Muscle of leg (tissue), 11 donors: ENCODE measurements around the gene CEND1. TPM values are rescaled to one million over a fixed set of nuclear protein-coding genes. Genes with fewer than 3 reads are reported as not detected.
A peak's percentile ranks its signal among the peaks of the same experiment; 100 is the strongest.

Experiments used
- DNase-seq: peaks from one replicate; pipeline ENCODE4 v3.0.0; 2013
- H3K27ac ChIP-seq: one replicate; pipeline ENCODE4 v1.5.1; 2013; ENCODE audit warnings: mild to moderate bottlenecking, low read length, control low read depth
- H3K27me3 ChIP-seq: one replicate; pipeline ENCODE4 v1.6.1; 2013; ENCODE audit warnings: low read length; ENCODE audit not compliant: control insufficient read depth, insufficient read depth
- H3K36me3 ChIP-seq: one replicate; pipeline ENCODE4 v1.6.1; 2013; ENCODE audit warnings: low read length; ENCODE audit not compliant: control insufficient read depth, insufficient read depth
- H3K4me1 ChIP-seq: one replicate; pipeline ENCODE4 v1.6.1; 2013; ENCODE audit warnings: low read length; ENCODE audit not compliant: control insufficient read depth, insufficient read depth
- H3K4me3 ChIP-seq: one replicate; pipeline ENCODE4 v1.5.1; 2013; ENCODE audit warnings: low read length, control low read depth
- H3K9me3 ChIP-seq: replicated peaks from 2 replicates; pipeline ENCODE4 v1.6.1; 2013; ENCODE audit warnings: low read depth, low read length; ENCODE audit not compliant: control insufficient read depth
- WGBS: methylation state at CpG from one replicate; pipeline ENCODE4 v1.1.5; 2013; ENCODE audit warnings: missing lambda C conversion rate; ENCODE audit not compliant: insufficient coverage; 5-methylcytosine and 5-hydroxymethylcytosine counted together
- polyA plus RNA-seq, 8 donors: library from polyadenylated mRNA; unstranded; fragments of 120-200 nt; gene quantifications; one replicate each; pipeline versions ENCODE4 v1.2.1 to v1.2.3, GENCODE V29; 2013; ENCODE audit warnings: inconsistent platforms in 1 of 8, low replicate concordance in 1 of 8; ENCODE audit not compliant: insufficient read length in 8 of 8, insufficient read depth in 1 of 8
- total RNA-seq: library from RNA; stranded (reverse); fragments of 120-200 nt; gene quantifications from one replicate; pipeline ENCODE4 v1.2.4, GENCODE V29; 2013

CEND1 gene
- total and polyA plus RNA-seq, 9 donors, result 0.04 to 1.5 (median 0.56) TPM

DNA sequence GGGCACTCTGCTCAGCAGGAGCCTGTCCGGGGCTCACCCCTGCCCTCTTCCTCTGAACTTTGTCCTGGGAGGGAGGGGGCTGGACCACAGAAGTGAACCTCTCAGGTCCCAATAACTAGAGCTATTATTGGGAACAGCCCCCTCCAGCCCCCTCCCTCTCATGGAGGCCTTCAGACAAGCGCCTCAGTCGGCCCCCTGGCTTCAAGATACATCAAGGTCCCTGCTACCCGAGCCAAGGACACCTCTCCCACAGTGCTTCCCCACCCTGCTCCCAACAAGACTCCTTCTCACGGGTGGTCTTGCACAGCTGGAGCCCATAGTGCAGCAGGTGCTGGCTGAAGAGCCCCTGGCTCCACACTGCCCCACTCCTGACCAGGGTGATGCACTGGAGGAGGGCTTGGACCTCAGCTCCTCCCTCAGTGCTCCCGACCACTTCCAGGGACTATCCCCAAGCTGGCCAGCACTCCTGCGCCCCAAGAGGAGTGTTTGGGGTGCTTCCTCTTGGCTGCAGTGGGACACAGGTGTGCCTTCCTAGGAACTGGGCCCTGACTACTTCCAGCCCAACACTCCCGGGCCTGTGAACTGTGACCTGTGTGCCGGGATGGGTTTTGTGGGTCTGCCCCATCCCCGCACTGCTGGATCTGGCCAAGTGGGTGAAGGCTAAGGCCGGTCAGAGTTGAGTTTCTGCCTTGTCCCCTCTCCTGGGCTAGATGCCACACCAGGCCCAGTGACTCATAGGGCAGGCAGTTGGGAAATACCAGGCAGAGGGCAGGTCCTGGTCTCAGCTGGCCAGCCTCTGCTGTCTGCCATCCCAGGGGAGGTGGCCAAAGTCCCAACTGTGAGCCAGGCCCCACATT lies 31.0 kb upstream of the CEND1 start:
- Histone ChIP-seq H3K36me3 (peaks cover 23% of the 10 kb centered on the region), H3K9me3 (no peaks in the 10 kb centered on the region), H3K4me1 (peaks cover 55% of the 10 kb centered on the region), H3K27me3 (peaks cover 6% of the 10 kb centered on the region), H3K4me3 (peak overlapping the region; percentile 73), H3K27ac (peak overlapping the region; percentile 38)
- WGBS, result 55% methylated on average over 9 of the region's 11 CpGs
- peak; percentile 64 for DNase-seq

DNA sequence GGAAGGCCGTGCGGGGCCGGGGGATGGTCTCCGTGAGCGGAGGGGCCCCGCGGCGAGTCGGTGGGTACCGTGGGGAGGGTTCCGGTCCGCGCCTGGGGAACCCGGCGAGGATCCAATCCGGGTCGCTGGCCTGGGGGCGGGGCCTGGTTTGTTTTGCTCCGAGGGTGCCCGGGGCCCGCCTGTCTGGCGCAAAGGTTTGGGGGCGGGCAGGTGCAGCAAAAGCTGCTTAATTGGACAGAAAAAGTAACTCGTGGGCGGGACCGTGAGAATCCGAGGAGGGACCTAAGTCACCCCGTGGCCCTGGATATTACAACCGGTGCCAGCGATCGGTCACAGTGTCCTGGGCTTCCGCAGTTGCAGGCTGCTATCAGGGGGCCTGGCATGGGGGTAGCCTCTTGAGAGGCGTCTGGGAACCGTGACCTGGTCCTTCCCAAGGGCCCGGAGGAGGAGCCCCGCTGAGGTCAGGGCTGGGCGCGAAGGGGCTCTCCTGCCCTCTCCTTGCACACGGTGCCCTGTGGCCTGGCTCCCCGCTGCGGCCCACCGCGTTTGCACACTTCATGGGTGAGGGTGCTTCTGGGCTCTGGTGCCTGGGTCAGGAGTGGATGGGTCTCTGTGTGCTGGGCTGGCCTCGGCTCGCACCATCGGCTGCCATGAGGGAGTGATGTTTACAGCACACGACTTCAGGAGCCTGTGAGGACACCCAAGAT lies 30.2 kb upstream of the CEND1 start:
- no peaks in the 10 kb centered on the region for H3K27me3 ChIP-seq
- H3K4me1 ChIP-seq, result peaks cover 48% of the 10 kb centered on the region
- peak overlapping the region; percentile 42 for H3K27ac ChIP-seq
- peak; percentile 80 for DNase-seq
- peak overlapping the region; percentile 73 for H3K4me3 ChIP-seq
- no peaks in the 10 kb centered on the region for H3K9me3 ChIP-seq
- WGBS, result 4% methylated on average over 46 of the region's 47 CpGs
- H3K36me3 ChIP-seq, result peaks cover 27% of the 10 kb centered on the region

DNA sequence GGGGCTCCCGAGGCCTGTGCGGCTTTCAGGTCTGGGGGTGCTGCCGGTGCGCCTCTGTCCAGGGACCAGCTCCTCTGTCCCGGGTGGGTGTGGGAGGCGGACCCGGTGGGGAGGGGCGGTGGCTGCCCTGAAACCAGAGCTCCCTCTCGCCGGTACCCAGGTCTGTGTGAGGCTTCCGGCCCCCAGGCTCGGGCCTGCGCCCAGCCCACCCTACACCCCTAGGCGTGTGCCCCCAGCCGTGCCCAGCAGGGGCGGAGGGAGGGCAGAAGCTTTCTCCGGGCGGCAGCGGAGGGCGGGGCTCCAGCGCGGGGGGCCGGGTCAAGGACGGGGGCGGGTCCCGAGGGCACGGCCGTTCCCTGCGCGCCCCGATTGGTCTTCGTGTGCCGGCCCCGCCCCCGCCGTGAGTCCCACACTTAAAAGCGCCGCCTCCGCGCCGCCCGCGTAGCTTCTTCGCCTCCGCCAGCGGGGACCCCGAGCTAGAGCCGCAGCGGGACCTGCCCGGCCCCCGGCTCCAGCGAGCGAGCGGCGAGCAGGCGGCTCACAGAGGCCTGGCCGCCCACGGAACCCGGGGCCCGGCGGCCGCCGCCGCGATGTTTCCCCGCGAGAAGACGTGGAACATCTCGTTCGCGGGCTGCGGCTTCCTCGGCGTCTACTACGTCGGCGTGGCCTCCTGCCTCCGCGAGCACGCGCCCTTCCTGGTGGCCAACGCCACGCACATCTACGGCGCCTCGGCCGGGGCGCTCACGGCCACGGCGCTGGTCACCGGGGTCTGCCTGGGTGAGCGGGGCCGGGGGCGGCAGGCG lies 29.4 kb upstream of the CEND1 start:
- H3K27me3 ChIP-seq, result no peaks in the 10 kb centered on the region
- peak overlapping the region; percentile 59 for H3K27ac ChIP-seq
- no peaks in the 10 kb centered on the region for H3K9me3 ChIP-seq
- peak; percentile 95 for DNase-seq
- peaks cover 42% of the 10 kb centered on the region for H3K4me1 ChIP-seq
- peak overlapping the region; percentile 73 for H3K4me3 ChIP-seq
- under 1% methylated on average over 92 of the region's 96 CpGs for WGBS
- peaks cover 28% of the 10 kb centered on the region for H3K36me3 ChIP-seq

DNA sequence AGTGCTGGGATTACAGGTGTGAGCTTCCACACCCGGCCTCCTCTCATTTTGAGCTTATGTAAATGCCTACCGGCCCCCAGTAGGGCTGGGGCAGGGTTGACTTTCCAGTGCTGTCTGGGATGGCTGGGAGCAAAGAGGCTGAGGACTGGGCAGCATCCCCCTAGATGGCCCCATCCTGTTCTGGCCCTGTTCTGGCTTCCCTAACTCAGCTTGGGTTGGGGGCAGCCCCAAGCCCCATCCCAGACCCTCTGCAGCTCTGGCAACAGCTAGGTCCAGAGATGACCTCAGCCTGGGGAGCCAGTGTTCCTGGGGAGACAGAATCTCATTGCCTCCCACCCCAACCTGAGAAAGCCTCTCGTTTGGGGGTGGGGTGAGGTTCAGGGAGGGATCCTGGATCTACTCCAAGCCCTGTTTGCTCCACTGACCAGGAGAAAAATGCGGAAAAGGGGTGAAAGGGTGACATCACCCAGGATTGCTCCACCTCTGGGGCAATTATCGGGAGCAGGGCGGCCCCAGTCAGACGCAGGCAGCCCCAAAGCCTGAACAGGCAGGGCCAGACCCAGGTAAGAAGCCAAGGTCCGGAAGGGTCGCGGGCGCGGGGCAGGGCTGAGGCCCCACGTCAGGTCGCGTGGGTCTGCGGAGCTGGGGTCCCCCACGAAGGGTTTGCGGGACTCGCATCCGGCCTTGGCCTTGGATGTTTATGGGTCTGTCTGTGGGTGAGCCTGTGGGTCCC lies 28.7 kb upstream of the CEND1 start, which contains the start of gene PNPLA2:
TSS of gene PNPLA2 (plus strand) at position 519 of the 733 bp plus-strand sequence. CDS start 805 bp downstream, outside the sequence.
- peaks cover 25% of the 10 kb centered on the region for H3K36me3 ChIP-seq
- H3K9me3 ChIP-seq, result no peaks in the 10 kb centered on the region
- no peak for DNase-seq
- WGBS, result 17% methylated on average over 19 of the region's 20 CpGs
- no peaks in the 10 kb centered on the region for H3K27me3 ChIP-seq
- H3K27ac ChIP-seq, result peak within 1 kb of the TSS; percentile 59
- peak within 1 kb of the TSS; percentile 73 for H3K4me3 ChIP-seq
- peaks cover 35% of the 10 kb centered on the region for H3K4me1 ChIP-seq

- Histone ChIP-seq H3K9me3 (no peaks in the 10 kb centered on the region), H3K27ac (no peak overlapping the region), H3K4me3 (no peak overlapping the region), H3K4me1 (peaks cover 33% of the 10 kb centered on the region), H3K36me3 (peaks cover 36% of the 10 kb centered on the region), H3K27me3 (no peaks in the 10 kb centered on the region)
- DNase-seq, result no peak
- WGBS, result 61% methylated on average over 2 of the region's 11 CpGs
Measured at GRCh38 chr11:816433-816779, 26.5 kb upstream of the CEND1 start.

GRCh38 chr11:815675-816432 lies 26.0 kb upstream of the CEND1 start:
- H3K4me1 ChIP-seq, result peaks cover 33% of the 10 kb centered on the region
- H3K27ac ChIP-seq, result no peak overlapping the region
- no peaks in the 10 kb centered on the region for H3K27me3 ChIP-seq
- no peaks in the 10 kb centered on the region for H3K9me3 ChIP-seq
- peaks cover 39% of the 10 kb centered on the region for H3K36me3 ChIP-seq
- H3K4me3 ChIP-seq, result no peak overlapping the region
- DNase-seq, result no peak
- 75% methylated on average over 8 of the region's 11 CpGs for WGBS

DNA sequence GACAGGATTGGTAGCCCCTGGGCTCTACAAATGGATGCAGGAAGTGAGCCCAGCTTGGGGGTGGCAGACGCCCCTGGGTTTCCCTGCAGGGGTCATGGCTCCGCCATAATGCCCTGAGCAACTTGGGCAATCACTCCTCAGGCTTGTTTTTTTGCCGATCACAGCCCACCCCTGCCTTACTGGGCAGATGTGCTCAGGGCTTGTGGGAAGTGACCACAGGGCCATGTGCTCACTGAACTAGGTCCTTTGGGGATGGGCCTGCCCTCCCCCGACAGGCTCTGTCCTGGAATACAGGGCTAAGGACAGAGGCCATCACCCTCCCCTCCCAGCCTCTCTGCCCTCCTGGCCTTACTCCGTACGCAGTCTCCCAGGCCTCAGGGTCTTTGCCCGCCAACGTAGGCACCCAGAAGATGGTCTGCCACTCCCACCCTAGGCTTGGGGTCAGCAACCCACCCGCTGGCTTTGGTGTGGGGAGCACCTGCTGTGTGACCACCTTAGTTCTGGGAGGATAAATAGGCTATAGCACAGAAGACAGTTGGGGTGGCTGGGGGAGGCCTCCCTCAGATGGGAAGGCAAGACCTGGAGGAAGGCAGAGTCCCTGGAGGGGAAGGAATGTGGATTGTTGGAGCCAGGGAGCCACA lies 23.7 kb upstream of the CEND1 start:
- no peak for DNase-seq
- 85% methylated on average over 4 of the region's 9 CpGs for WGBS
- Histone ChIP-seq H3K4me3 (no peak overlapping the region), H3K9me3 (no peaks in the 10 kb centered on the region), H3K27ac (no peak overlapping the region), H3K4me1 (peaks cover 31% of the 10 kb centered on the region), H3K36me3 (peaks cover 39% of the 10 kb centered on the region), H3K27me3 (no peaks in the 10 kb centered on the region)

- H3K4me1 ChIP-seq, result peaks cover 33% of the 10 kb centered on the region
- no peaks in the 10 kb centered on the region for H3K27me3 ChIP-seq
- H3K4me3 ChIP-seq, result no peak overlapping the region
- peaks cover 39% of the 10 kb centered on the region for H3K36me3 ChIP-seq
- WGBS, result 100% methylated on average over 1 of the region's 6 CpGs
- no peaks in the 10 kb centered on the region for H3K9me3 ChIP-seq
- no peak overlapping the region for H3K27ac ChIP-seq
- no peak for DNase-seq
Measured at GRCh38 chr11:813072-813455, 23.2 kb upstream of the CEND1 start.

DNA sequence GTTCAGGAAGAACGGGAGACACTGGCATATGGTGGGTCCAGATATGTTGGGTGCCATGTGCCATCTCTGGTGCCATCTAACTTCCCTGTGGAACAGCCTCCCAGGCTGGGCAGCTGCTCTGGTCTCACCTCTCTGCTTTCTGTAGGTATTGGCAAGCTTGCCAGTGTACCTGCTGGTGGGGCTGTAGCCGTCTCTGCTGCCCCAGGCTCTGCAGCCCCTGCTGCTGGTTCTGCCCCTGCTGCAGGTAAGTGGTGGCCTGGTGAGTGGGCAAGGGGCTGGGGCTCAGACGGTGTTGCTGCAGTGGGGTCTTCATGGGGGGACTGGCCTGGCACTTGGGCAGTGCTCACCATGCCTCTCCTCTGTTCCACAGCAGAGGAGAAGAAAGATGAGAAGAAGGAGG lies 22.5 kb upstream of the CEND1 start:
- H3K9me3 ChIP-seq, result no peaks in the 10 kb centered on the region
- no peak for DNase-seq
- whole genome bisulfite sequencing, result 70% methylated on average over 1 of the region's 3 CpGs
- peaks cover 33% of the 10 kb centered on the region for H3K4me1 ChIP-seq
- H3K4me3 ChIP-seq, result no peak overlapping the region
- H3K27ac ChIP-seq, result no peak overlapping the region
- H3K36me3 ChIP-seq, result peaks cover 39% of the 10 kb centered on the region
- no peaks in the 10 kb centered on the region for H3K27me3 ChIP-seq
